HepG2 (cell line): ENCODE measurements around the gene UVSSA. TPM values are rescaled to one million over a fixed set of nuclear protein-coding genes. Genes with fewer than 3 reads are reported as not detected.

ENCODE experiments used
- ATF6 ChIP-seq: sonication (generic); formaldehyde crosslinking; conservative IDR thresholded peaks from 2 replicates; pipeline ENCODE4 v1.4.0; 2020; ENCODE audit warnings: missing genetic modification reagents
- PRDM15 ChIP-seq: sonication (generic); formaldehyde crosslinking; IDR thresholded peaks from 2 replicates; pipeline ENCODE4 v1.4.0; 2020; ENCODE audit warnings: missing genetic modification reagents
- TCF7 ChIP-seq: sonication (generic); IDR thresholded peaks from 2 replicates; pipeline ENCODE4 v1.6.1; 2016; ENCODE audit warnings: antibody characterized with exemption, low read depth
- ZNF704 ChIP-seq: sonication (generic); formaldehyde crosslinking; IDR thresholded peaks from 2 replicates; pipeline ENCODE4 v1.8.1; 2023; ENCODE audit warnings: mild to moderate bottlenecking, inconsistent platforms, moderate library complexity, missing genetic modification reagents, borderline replicate concordance
- polyA plus RNA-seq, 8 experiments: library from polyadenylated mRNA; depleted of rRNA in 3 of 8; stranded (reverse) in 7 of 8; unstranded in 1 of 8; fragments of >200 nt; fragmentation: Illumina TruSeq in 4 of 8; extraction: Trizol in 4 of 8; gene quantifications; 2 replicates each; pipeline versions ENCODE4 v1.2.1 to v1.2.3, GENCODE V29; 2011 to 2016; ENCODE audit warnings: low read depth in 4 of 8, missing spikeins in 1 of 8, mixed read lengths in 1 of 8; ENCODE audit not compliant: insufficient read depth in 1 of 8
- total RNA-seq, 5 experiments: library from RNA; depleted of rRNA; stranded (reverse); fragments of >200 nt; fragmentation: Illumina TruSeq; extraction: Trizol; gene quantifications; 2 replicates each; pipeline ENCODE4 v1.2.3, GENCODE V29; 2016; ENCODE audit warnings: low read depth in 1 of 5

UVSSA gene
- total and polyA plus RNA-seq, 2 of the 13 experiments (the other 11 are each of a cell fraction or from before 2014, with no cell fraction given), result 4.6 to 8.4 TPM

- TF ChIP-seq ZNF704 (CRISPR knock-in tag) (no peak), PRDM15 (CRISPR knock-in tag) (no peak), TCF7 (no peak), ATF6 (CRISPR knock-in tag) (no peak)
Observed at GRCh38 chr4:1305781-1306455, 41.1 kb upstream of the UVSSA start (continued).
